Mesodermal cell (in vitro differentiated cells): ENCODE data around the gene ANO3.

ENCODE experiments used
- H3K27ac ChIP-seq: 2 replicates; pipeline ENCODE4 v1.7.0; 2013; ENCODE audit warnings: mild to moderate bottlenecking, low read depth, low read length, moderate library complexity; ENCODE audit not compliant: severe bottlenecking
- H3K36me3 ChIP-seq: 2 replicates; pipeline ENCODE4 v1.7.1; 2013; ENCODE audit warnings: mild to moderate bottlenecking, low read length, moderate library complexity; ENCODE audit not compliant: control insufficient read depth, insufficient read depth
- H3K4me1 ChIP-seq: one replicate; pipeline ENCODE4 v1.7.1; 2013; ENCODE audit warnings: mild to moderate bottlenecking, low read length; ENCODE audit not compliant: insufficient read depth, control insufficient read depth, poor library complexity, severe bottlenecking
- H3K4me3 ChIP-seq: 2 replicates; pipeline ENCODE4 v1.7.0; 2013; ENCODE audit warnings: low read length, control low read depth, mild to moderate bottlenecking; ENCODE audit not compliant: insufficient read depth, poor library complexity, severe bottlenecking; ENCODE audit errors: extremely low read depth
- H3K9me3 ChIP-seq: 2 replicates; pipeline ENCODE4 v1.7.1; 2013; ENCODE audit warnings: mild to moderate bottlenecking, low read length, moderate library complexity; ENCODE audit not compliant: control insufficient read depth
- WGBS, 2 experiments: methylation state at CpG; one replicate each; pipeline ENCODE4 v1.1.5; 2013; ENCODE audit warnings: missing lambda C conversion rate in 2 of 2; ENCODE audit not compliant: insufficient coverage in 2 of 2; 5-methylcytosine and 5-hydroxymethylcytosine counted together

ANO3 gene

GRCh38 chr11:26703411-26704191, 371.7 kb downstream of the ANO3 start:
- 91 to 100% methylated on average over 3 to 4 of the region's 5 CpGs for WGBS, 2 experiments
- no peak overlapping the region for H3K27ac ChIP-seq
- no peak overlapping the region for H3K4me3 ChIP-seq
- no peaks in the 10 kb centered on the region for H3K9me3 ChIP-seq
- no peaks in the 10 kb centered on the region for H3K36me3 ChIP-seq
- peaks cover 11% of the 10 kb centered on the region for H3K4me1 ChIP-seq

- 71% methylated on average over 1 of the region's 1 CpG; no CpG with 5 or more reads in 1 of the 2 experiments for WGBS, 2 experiments
- H3K4me3 ChIP-seq, result no peak overlapping the region
- H3K9me3 ChIP-seq, result no peaks in the 10 kb centered on the region
- H3K4me1 ChIP-seq, result peaks cover 15% of the 10 kb centered on the region
- H3K36me3 ChIP-seq, result no peaks in the 10 kb centered on the region
- H3K27ac ChIP-seq, result no peak overlapping the region
These were observed 372.3 kb downstream of the ANO3 start for GRCh38 chr11:26704249-26704648.

DNA sequence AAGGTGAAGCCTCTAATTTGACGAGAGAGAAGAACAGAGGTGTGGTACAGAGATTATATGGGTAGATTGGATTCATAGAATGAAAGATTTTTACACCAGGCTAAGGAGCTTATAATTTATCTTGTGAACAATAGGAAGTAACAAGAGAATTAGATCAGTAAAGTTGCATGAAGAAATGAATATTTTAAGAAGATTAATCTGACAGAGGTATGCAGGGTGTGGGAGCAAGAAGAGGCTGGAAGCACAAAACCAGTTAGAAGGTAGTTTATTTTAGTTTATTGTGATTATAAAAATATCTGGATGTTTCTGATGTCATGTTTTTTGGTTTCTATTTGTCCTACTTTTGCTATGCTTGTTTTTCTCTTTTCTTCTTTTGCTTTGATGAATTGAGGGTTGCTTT, 374.3 kb downstream of the ANO3 start:
- 88 to 89% methylated on average over 1 of the region's 1 CpG for WGBS, 2 experiments
- no peaks in the 10 kb centered on the region for H3K9me3 ChIP-seq
- no peaks in the 10 kb centered on the region for H3K36me3 ChIP-seq
- H3K4me1 ChIP-seq, result peaks cover 6% of the 10 kb centered on the region
- H3K27ac ChIP-seq, result no peak overlapping the region
- H3K4me3 ChIP-seq, result no peak overlapping the region

- Histone ChIP-seq H3K4me1 (peaks cover 5% of the 10 kb centered on the region), H3K36me3 (no peaks in the 10 kb centered on the region), H3K9me3 (no peaks in the 10 kb centered on the region), H3K27ac (no peak overlapping the region), H3K4me3 (no peak overlapping the region)
- no CpG with 5 or more reads among the region's 2 CpGs for WGBS, 2 experiments
These were observed 377.0 kb downstream of the ANO3 start for GRCh38 chr11:26708736-26709456.

- Histone ChIP-seq H3K4me1 (peaks cover 5% of the 10 kb centered on the region), H3K27ac (no peak overlapping the region), H3K36me3 (no peaks in the 10 kb centered on the region), H3K4me3 (no peak overlapping the region), H3K9me3 (no peaks in the 10 kb centered on the region)
- WGBS, 2 experiments, result no CpG with 5 or more reads among the region's 2 CpGs
These were observed 378.6 kb downstream of the ANO3 start for GRCh38 chr11:26710489-26710888.

GRCh38 chr11:26712497-26712896, 380.6 kb downstream of the ANO3 start:
- Histone ChIP-seq H3K4me3 (no peak overlapping the region), H3K9me3 (no peaks in the 10 kb centered on the region), H3K36me3 (no peaks in the 10 kb centered on the region), H3K4me1 (peaks cover 5% of the 10 kb centered on the region), H3K27ac (peak overlapping the region; percentile 19)
- 37 to 94% methylated on average over 2 to 4 of the region's 5 CpGs for WGBS, 2 experiments
